Transverse colon (tissue), 3 donors: ENCODE data around the gene TLR5.

Experiments
- CTCF ChIP-seq, 5 experiments: fragments of 200-600 bp in 3 of 5; fragments of 450-650 bp in 2 of 5; sonication (generic) in 3 of 5; IDR thresholded peaks; 1 replicate in 2 of 5; 2 replicates in 3 of 5; pipeline ENCODE4 v1.5.1; 2016 to 2017; ENCODE audit warnings: antibody characterized with exemption in 5 of 5, inconsistent platforms in 3 of 5, mild to moderate bottlenecking in 2 of 5, moderate library complexity in 1 of 5
- POLR2A ChIP-seq: fragments of 450-650 bp; IDR thresholded peaks from one replicate; pipeline ENCODE4 v1.6.1; 2016; ENCODE audit warnings: antibody characterized with exemption, mild to moderate bottlenecking, moderate library complexity

GRCh38 chr1:223161321-223161720, 18.3 kb upstream of the TLR5 start:
- TF ChIP-seq POLR2A (no peak), CTCF (IDR thresholded peaks at IDR 0.05) (no peak)
